ENCODE data around the gene AOC3. TPM values are rescaled to one million over a fixed set of nuclear protein-coding genes. Genes with fewer than 3 reads are reported as not detected.
A peak's percentile ranks its signal among the peaks of the same experiment; 100 is the strongest.

AOC3 gene
- total and polyA plus RNA-seq, 2 of the 13 experiments (the other 11 are each of a cell fraction or from before 2014, with no cell fraction given) = 8.7 to 51.7 TPM

DNA sequence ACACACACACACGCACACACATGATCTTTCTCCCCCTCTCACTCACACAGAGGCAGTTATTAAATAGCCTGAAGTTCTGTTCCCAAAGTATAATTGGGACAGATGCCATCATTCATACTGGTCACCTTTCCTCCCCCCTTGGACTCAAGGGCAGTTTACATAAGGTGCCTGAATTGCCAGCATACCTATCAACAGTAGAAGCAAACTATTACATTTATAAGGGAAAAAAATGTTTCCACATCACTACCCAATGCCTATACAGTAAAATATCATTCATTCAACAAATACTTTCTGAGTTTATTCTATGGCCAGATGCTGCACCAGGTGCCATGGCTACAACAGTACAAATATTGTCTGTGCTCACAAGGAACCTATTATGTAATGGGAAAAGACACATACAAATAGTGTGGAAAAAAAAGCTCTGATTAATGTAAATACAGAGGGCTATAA is 46.1 kb upstream of the AOC3 start:
- ATAC-seq = peak; percentile 65
- TF ChIP-seq, protein P1, sequence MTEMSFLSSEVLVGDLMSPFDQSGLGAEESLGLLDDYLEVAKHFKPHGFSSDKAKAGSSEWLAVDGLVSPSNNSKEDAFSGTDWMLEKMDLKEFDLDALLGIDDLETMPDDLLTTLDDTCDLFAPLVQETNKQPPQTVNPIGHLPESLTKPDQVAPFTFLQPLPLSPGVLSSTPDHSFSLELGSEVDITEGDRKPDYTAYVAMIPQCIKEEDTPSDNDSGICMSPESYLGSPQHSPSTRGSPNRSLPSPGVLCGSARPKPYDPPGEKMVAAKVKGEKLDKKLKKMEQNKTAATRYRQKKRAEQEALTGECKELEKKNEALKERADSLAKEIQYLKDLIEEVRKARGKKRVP (CRISPR knock-in tag; IDR thresholded peaks at IDR 0.05) = no peak
- TF ChIP-seq SNRNP70 (IDR thresholded peaks at IDR 0.05; ENCODE audit: low read depth, low read length) = no peak
- TF ChIP-seq, protein P2, sequence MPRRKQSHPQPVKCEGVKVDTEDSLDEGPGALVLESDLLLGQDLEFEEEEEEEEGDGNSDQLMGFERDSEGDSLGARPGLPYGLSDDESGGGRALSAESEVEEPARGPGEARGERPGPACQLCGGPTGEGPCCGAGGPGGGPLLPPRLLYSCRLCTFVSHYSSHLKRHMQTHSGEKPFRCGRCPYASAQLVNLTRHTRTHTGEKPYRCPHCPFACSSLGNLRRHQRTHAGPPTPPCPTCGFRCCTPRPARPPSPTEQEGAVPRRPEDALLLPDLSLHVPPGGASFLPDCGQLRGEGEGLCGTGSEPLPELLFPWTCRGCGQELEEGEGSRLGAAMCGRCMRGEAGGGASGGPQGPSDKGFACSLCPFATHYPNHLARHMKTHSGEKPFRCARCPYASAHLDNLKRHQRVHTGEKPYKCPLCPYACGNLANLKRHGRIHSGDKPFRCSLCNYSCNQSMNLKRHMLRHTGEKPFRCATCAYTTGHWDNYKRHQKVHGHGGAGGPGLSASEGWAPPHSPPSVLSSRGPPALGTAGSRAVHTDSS (CRISPR knock-in tag; conservative IDR thresholded peaks at IDR 0.05) = no peak
- no peak for TF ChIP-seq ZNF607 (CRISPR knock-in tag; IDR thresholded peaks at IDR 0.05; ENCODE audit: borderline replicate concordance)
- peak; percentile 38 for TF ChIP-seq MIXL1 (CRISPR knock-in tag; IDR thresholded peaks at IDR 0.05)
- TF ChIP-seq TBP (CRISPR knock-in tag; IDR thresholded peaks at IDR 0.05) = no peak
- TF ChIP-seq CEBPG (CRISPR knock-in tag; IDR thresholded peaks at IDR 0.05) = 0 out of 2 replicates have a peak, but pooled peaks have one; percentile 23
- TF ChIP-seq, protein P3, sequence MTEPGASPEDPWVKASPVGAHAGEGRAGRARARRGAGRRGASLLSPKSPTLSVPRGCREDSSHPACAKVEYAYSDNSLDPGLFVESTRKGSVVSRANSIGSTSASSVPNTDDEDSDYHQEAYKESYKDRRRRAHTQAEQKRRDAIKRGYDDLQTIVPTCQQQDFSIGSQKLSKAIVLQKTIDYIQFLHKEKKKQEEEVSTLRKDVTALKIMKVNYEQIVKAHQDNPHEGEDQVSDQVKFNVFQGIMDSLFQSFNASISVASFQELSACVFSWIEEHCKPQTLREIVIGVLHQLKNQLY (CRISPR knock-in tag; IDR thresholded peaks at IDR 0.05) = no peak
- no peak for TF ChIP-seq NAIF1 (CRISPR knock-in tag; IDR thresholded peaks at IDR 0.05; ENCODE audit: borderline replicate concordance)
- TF ChIP-seq, protein P4, sequence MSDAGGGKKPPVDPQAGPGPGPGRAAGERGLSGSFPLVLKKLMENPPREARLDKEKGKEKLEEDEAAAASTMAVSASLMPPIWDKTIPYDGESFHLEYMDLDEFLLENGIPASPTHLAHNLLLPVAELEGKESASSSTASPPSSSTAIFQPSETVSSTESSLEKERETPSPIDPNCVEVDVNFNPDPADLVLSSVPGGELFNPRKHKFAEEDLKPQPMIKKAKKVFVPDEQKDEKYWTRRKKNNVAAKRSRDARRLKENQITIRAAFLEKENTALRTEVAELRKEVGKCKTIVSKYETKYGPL (CRISPR knock-in tag; IDR thresholded peaks at IDR 0.05) = peak; percentile 43; the same call in 1 of the 2 replicates
- TF ChIP-seq ZNF781 (CRISPR knock-in tag; IDR thresholded peaks at IDR 0.05; ENCODE audit: borderline replicate concordance, not compliant biosample characterization) = no peak
- peak; percentile 67 for TF ChIP-seq RFX3 (CRISPR knock-in tag; IDR thresholded peaks at IDR 0.05)
- TF ChIP-seq, protein P5, sequence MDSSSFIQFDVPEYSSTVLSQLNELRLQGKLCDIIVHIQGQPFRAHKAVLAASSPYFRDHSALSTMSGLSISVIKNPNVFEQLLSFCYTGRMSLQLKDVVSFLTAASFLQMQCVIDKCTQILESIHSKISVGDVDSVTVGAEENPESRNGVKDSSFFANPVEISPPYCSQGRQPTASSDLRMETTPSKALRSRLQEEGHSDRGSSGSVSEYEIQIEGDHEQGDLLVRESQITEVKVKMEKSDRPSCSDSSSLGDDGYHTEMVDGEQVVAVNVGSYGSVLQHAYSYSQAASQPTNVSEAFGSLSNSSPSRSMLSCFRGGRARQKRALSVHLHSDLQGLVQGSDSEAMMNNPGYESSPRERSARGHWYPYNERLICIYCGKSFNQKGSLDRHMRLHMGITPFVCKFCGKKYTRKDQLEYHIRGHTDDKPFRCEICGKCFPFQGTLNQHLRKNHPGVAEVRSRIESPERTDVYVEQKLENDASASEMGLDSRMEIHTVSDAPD (CRISPR knock-in tag; IDR thresholded peaks at IDR 0.05) = 0 out of 2 replicates have a peak, but pooled peaks have one; percentile 46
- TF ChIP-seq SOX13 (IDR thresholded peaks at IDR 0.05) = no peak
- TF ChIP-seq SOX13 (CRISPR knock-in tag; conservative IDR thresholded peaks at IDR 0.05 in 1 of 2, IDR thresholded peaks at IDR 0.05 in 1 of 2) = peak in 1 of 2 experiments; percentile 22; a peak in 1 of 4 replicates
- TF ChIP-seq, protein P6, sequence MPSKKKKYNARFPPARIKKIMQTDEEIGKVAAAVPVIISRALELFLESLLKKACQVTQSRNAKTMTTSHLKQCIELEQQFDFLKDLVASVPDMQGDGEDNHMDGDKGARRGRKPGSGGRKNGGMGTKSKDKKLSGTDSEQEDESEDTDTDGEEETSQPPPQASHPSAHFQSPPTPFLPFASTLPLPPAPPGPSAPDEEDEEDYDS (CRISPR knock-in tag; IDR thresholded peaks at IDR 0.05) = 0 out of 2 replicates have a peak, but pooled peaks have one; percentile 5
- TF ChIP-seq NFYC (CRISPR knock-in tag; IDR thresholded peaks at IDR 0.05) = no peak
- TF ChIP-seq, protein P7, sequence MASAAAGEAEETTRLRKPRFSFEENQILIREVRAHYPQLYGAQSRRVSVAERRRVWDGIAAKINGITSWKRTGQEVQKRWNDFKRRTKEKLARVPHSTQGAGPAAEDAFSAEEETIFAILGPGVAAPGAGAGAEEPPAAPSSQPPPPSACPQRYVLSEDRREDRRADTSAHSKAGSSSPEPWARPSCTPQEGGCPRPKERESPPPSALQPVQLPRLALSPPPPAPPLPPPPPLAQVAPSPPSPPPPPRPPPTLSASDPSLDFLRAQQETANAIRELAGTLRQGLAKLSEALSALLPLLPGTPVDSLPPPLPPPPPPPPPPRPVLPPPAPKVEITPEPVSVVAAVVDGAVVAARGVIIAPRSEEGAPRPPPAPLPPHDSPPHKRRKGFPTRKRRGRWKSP (CRISPR knock-in tag; IDR thresholded peaks at IDR 0.05) = no peak

More for the DNA sequence above, 46.1 kb upstream of the AOC3 start:
- intact Hi-C loops (cut with micrococcal nuclease; ENCODE audit: unreplicated experiment) = no loop called here
- Histone ChIP-seq H2AFZ (ENCODE audit: low read length) (no peak overlapping the region), H3K9me3 (ENCODE audit: low read length) (no peaks in the 10 kb centered on the region), H3K4me3 (replicated peaks in 1 of 3; ENCODE audit: insufficient read depth in 1 of 3, low read depth in 2 of 3, low read length in 3 of 3) (no peak overlapping the region), H3K27ac (ENCODE audit: extremely low read length, insufficient read depth, low read length) (peak overlapping the region; percentile 60), H3K9ac (ENCODE audit: insufficient read depth, low read depth, low read length) (peak overlapping the region; percentile 12; the same call in 1 of the 2 replicates), H3K36me3 (replicated peaks in 1 of 2; ENCODE audit: control insufficient read depth in 1 of 2, insufficient read depth in 2 of 2, low read length in 2 of 2) (peaks cover 0 to 2% of the 10 kb centered on the region in 2 experiments; a peak in 1 of 5 replicates), H3K4me1 (ENCODE audit: insufficient read depth, low read length) (peaks cover 40% of the 10 kb centered on the region), H3K4me2 (ENCODE audit: low read depth, low read length) (peak overlapping the region; percentile 25; the same call in 1 of the 2 replicates), H3K27me3 (ENCODE audit: control insufficient read depth in 1 of 2, insufficient read depth in 2 of 2, low read length in 2 of 2) (no peaks in the 10 kb centered on the region), H4K20me1 (ENCODE audit: insufficient read depth, low read length) (no peaks in the 10 kb centered on the region), H3K79me2 (ENCODE audit: insufficient read depth, low read length) (no peaks in the 10 kb centered on the region)
- in situ Hi-C loops (cut with HindIII; ENCODE audit: extremely low pct_ligation_motif_present, low pct_unique_long_range_greater_than_20kb) = no loop called here
- ChIA-PET CTCF (ENCODE audit: low intra/inter-chr PET ratio, low total read pairs) (no interaction called here), POLR2A (interaction anchor here (0.5 to 4.3 kb wide), 7 partner anchors 9 to 33 kb away, joined by 3 to 75 read pairs (median 4); partner anchors contain the start of genes BECN1, VPS25 and WNK4)
- FAIRE-seq = peak; percentile 8
- no TSS peak for BruUV-seq (replicated peaks)
- peak; percentile 86 for DNase-seq (ENCODE audit: low spot score)
- 27% methylated on average over 1 of the region's 1 CpG for WGBS (ENCODE audit: low lambda C conversion rate)

All from HepG2 (cell line).